Esophagus muscularis mucosa (tissue), 4 donors: Measurements from ENCODE around the gene TBC1D8.

Source experiments
- CTCF ChIP-seq, 3 experiments: fragments of 200-600 bp in 2 of 3; fragments of 450-650 bp in 1 of 3; sonication (generic) in 2 of 3; IDR thresholded peaks; one replicate each; pipeline ENCODE4 v1.5.1; 2017 to 2019; ENCODE audit warnings: antibody characterized with exemption in 3 of 3, mild to moderate bottlenecking in 2 of 3, moderate library complexity in 1 of 3
- EP300 ChIP-seq: sonication (generic); formaldehyde crosslinking; IDR thresholded peaks from one replicate; pipeline ENCODE4 v1.6.1; 2017; ENCODE audit warnings: antibody characterized with exemption
- POLR2A ChIP-seq: fragments of 450-650 bp; IDR thresholded peaks from one replicate; pipeline ENCODE4 v1.6.1; 2017; ENCODE audit warnings: antibody characterized with exemption, moderate library complexity, mild to moderate bottlenecking, low read depth
- POLR2AphosphoS5 ChIP-seq, 2 donors: sonication (generic); formaldehyde crosslinking; IDR thresholded peaks; one replicate each; pipeline ENCODE4 v1.6.1; 2017; ENCODE audit warnings: antibody characterized with exemption in 2 of 2

GRCh38 chr2:101114815-101115214, 36.4 kb downstream of the TBC1D8 start:
- no peak for TF ChIP-seq CTCF (IDR thresholded peaks at IDR 0.05)
- TF ChIP-seq POLR2A, result no peak
- no peak for TF ChIP-seq EP300
- TF ChIP-seq POLR2AphosphoS5 (IDR thresholded peaks at IDR 0.05), result no peak
